WERI-Rb-1 (cell line): Measurements from ENCODE around the gene IQCM.

Experiments used
- DNase-seq: peaks from one replicate; pipeline ENCODE4 v3.0.0-alpha.2; 2020
- H3K27ac ChIP-seq: fragments of 250-450 bp; sonication (Bioruptor Pico); 2 replicates; pipeline ENCODE4 v1.5.1; 2020; ENCODE audit warnings: mild to moderate bottlenecking, moderate library complexity
- H3K27me3 ChIP-seq: fragments of 250-450 bp; sonication (Bioruptor Pico); 2 replicates; pipeline ENCODE4 v1.5.1; 2021; ENCODE audit warnings: mild to moderate bottlenecking, low read depth, moderate library complexity; ENCODE audit not compliant: insufficient read depth, severe bottlenecking
- H3K36me3 ChIP-seq: fragments of 250-450 bp; sonication (Bioruptor Pico); 2 replicates; pipeline ENCODE4 v1.5.1; 2020; ENCODE audit warnings: mild to moderate bottlenecking, moderate library complexity
- H3K4me3 ChIP-seq: 2 replicates; pipeline ENCODE4 v1.5.1; 2011; ENCODE audit warnings: low read depth, mild to moderate bottlenecking, control low read depth, low read length
- H3K9me3 ChIP-seq: fragments of 250-450 bp; sonication (Bioruptor Pico); 2 replicates; pipeline ENCODE4 v1.5.1; 2021; ENCODE audit warnings: mild to moderate bottlenecking, moderate library complexity; ENCODE audit not compliant: severe bottlenecking
- TF ChIP-seq, protein P1 (sequence below): IDR thresholded peaks from 2 replicates; pipeline ENCODE4 v1.5.1; 2011; ENCODE audit warnings: low read depth, mild to moderate bottlenecking, control low read depth, inconsistent platforms, low read length

Gene IQCM

DNA sequence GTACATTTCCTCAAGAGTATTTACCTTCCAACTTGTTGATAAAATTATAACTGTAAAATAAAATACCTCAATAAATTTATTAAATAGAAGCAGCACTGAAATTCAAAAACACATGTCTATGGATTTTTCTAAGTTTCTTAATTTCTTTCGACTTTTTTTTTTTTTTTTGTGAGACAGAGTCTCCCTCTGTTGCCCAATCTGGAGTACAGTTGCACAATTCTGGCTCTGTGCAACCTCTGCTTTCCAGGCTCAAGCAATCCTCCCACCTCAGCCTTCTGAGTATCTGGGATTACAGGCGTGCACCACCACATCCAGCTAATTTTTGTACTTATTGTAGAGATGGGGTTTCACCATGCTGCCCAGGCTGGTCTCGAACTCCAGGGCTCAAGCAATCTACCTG, 79.8 kb downstream of the IQCM start:
- Histone ChIP-seq H3K9me3 (no peaks in the 10 kb centered on the region), H3K4me3 (no peak overlapping the region), H3K36me3 (no peaks in the 10 kb centered on the region), H3K27me3 (no peaks in the 10 kb centered on the region), H3K27ac (no peak overlapping the region)
- TF ChIP-seq, protein P1, sequence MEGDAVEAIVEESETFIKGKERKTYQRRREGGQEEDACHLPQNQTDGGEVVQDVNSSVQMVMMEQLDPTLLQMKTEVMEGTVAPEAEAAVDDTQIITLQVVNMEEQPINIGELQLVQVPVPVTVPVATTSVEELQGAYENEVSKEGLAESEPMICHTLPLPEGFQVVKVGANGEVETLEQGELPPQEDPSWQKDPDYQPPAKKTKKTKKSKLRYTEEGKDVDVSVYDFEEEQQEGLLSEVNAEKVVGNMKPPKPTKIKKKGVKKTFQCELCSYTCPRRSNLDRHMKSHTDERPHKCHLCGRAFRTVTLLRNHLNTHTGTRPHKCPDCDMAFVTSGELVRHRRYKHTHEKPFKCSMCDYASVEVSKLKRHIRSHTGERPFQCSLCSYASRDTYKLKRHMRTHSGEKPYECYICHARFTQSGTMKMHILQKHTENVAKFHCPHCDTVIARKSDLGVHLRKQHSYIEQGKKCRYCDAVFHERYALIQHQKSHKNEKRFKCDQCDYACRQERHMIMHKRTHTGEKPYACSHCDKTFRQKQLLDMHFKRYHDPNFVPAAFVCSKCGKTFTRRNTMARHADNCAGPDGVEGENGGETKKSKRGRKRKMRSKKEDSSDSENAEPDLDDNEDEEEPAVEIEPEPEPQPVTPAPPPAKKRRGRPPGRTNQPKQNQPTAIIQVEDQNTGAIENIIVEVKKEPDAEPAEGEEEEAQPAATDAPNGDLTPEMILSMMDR = no peak
- no peak for DNase-seq

DNA sequence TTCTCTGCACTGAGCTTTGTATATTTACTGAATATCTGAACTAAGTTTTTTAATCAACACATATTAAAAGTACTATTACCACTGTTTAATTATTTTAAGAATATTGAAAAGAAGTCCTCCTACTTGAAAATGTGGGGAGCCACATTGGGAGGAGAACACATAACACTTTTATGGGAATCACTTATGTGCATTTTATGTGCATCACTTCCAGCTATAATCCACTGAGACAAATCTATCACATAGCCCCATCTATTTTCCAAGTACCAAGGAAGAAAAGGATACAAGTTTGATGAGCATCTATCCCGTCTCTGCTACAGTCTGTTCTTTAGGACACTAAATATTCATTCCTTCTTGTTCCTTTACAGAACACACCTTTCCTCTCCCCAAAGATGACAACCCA, 87.2 kb downstream of the IQCM start:
- TF ChIP-seq, protein P1 = no peak
- Histone ChIP-seq H3K9me3 (no peaks in the 10 kb centered on the region), H3K4me3 (no peak overlapping the region), H3K27me3 (no peaks in the 10 kb centered on the region), H3K27ac (no peak overlapping the region), H3K36me3 (no peaks in the 10 kb centered on the region)
- no peak for DNase-seq

DNA sequence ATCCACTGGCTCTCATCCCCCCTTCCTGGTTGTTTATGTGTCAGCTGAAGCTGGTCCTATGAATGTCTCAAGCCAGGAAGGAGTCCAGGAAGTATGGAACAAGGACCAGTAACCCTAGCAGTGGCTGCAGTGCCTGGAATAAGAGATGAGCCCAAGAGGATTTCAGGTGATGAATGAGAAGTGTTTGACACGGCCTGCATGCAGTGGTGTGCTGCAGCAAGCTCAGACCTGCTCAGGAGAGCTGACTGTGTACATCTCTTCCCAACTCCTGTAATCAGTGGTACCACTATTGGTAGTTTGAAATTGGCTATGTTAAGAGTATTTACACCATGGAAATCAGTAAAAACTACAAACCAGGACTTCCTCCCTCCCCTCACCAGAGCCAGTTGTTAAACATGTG, 88.0 kb downstream of the IQCM start:
- Histone ChIP-seq H3K4me3 (no peak overlapping the region), H3K27ac (no peak overlapping the region), H3K36me3 (no peaks in the 10 kb centered on the region), H3K27me3 (no peaks in the 10 kb centered on the region), H3K9me3 (no peaks in the 10 kb centered on the region)
- DNase-seq = no peak
- TF ChIP-seq, protein P1 = no peak

DNA sequence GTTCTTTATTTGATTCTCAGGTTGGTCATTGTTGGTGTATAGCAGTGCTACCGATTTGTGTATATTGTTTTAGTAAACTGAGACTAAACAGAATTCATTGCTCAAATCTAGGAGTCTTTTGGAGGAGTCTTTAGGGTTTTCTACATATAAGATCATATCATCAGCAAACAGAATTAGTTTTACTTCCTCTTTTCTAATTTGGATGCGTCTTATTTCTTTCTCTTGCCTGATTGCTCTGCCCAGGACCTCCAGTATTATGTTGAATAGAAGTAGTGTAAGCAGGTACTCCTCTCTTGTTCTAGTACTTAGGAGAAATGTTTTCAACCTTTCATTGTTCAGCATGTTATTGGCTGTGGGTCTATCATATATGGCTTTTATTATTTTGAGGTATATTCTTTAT, 92.6 kb downstream of the IQCM start:
- no peaks in the 10 kb centered on the region for H3K9me3 ChIP-seq
- DNase-seq = no peak
- no peak overlapping the region for H3K4me3 ChIP-seq
- TF ChIP-seq, protein P1 = no peak
- H3K36me3 ChIP-seq = no peaks in the 10 kb centered on the region
- H3K27ac ChIP-seq = no peak overlapping the region
- no peaks in the 10 kb centered on the region for H3K27me3 ChIP-seq

DNA sequence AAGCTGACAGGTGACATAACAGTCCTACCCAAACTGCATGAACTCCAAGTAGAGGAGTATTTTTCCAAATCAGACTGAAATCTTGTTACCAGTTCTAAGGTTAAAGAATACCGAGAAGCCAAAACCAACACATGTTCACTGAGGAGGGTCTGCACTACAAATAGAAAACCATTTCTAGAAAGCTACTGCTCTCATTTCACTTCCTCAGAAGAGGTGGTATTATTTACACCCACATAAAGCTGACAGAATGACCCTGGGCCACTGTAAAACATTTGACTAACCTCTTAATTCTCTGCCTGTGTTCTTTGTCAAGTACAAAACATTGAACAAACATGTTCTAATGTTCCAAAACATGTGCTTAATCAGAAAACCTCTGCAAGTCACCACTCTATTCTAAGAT, 95.8 kb downstream of the IQCM start:
- Histone ChIP-seq H3K27me3 (no peaks in the 10 kb centered on the region), H3K27ac (no peak overlapping the region), H3K4me3 (no peak overlapping the region), H3K36me3 (no peaks in the 10 kb centered on the region), H3K9me3 (peaks cover 9% of the 10 kb centered on the region)
- TF ChIP-seq, protein P1 = no peak
- DNase-seq = no peak

DNA sequence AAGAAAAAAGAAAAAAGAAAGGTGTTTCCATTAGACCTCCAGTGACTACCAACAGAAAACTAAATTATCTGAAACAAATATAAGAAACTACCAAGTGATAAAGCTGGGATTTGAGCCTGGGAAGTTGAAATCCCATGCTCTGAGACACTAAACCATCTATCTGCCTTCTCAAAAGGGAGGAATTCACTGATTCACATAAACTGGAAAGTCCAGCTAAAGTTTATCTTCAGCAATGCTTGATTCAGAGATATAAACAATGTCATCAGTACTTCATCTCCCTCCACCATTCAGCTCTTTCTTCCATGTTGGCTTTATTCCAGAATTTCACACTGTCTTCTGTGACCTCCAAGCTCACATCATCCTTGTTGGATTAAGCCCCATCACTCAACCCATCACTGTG, 96.3 kb downstream of the IQCM start:
- Histone ChIP-seq H3K36me3 (no peaks in the 10 kb centered on the region), H3K4me3 (no peak overlapping the region), H3K9me3 (peaks cover 9% of the 10 kb centered on the region), H3K27ac (no peak overlapping the region), H3K27me3 (no peaks in the 10 kb centered on the region)
- TF ChIP-seq, protein P1 = no peak
- DNase-seq = no peak
